Astrocyte (in vitro differentiated cells and primary cell): ENCODE data around the gene CHRNB4.

Experiments
- CTCF ChIP-seq: IDR thresholded peaks from 2 replicates; pipeline ENCODE4 v1.5.1; 2011; ENCODE audit warnings: low read depth, mild to moderate bottlenecking, inconsistent platforms, low read length, moderate library complexity; ENCODE audit not compliant: insufficient read depth
- EZH2 ChIP-seq: IDR thresholded peaks from 2 replicates; pipeline ENCODE4 v1.6.1; 2012; ENCODE audit warnings: mild to moderate bottlenecking, low read length, inconsistent platforms; ENCODE audit not compliant: insufficient read depth

- TF ChIP-seq CTCF = no peak
- no peak for TF ChIP-seq EZH2
Measured at GRCh38 chr15:78603467-78603866, 37.5 kb downstream of the CHRNB4 start.
